ENCODE measurements around the gene FYN. TPM values are rescaled to one million over a fixed set of nuclear protein-coding genes. Genes with fewer than 3 reads are reported as not detected.

The FYN gene
- total RNA-seq, 1 donor from 2014 or later, result 525 TPM

DNA sequence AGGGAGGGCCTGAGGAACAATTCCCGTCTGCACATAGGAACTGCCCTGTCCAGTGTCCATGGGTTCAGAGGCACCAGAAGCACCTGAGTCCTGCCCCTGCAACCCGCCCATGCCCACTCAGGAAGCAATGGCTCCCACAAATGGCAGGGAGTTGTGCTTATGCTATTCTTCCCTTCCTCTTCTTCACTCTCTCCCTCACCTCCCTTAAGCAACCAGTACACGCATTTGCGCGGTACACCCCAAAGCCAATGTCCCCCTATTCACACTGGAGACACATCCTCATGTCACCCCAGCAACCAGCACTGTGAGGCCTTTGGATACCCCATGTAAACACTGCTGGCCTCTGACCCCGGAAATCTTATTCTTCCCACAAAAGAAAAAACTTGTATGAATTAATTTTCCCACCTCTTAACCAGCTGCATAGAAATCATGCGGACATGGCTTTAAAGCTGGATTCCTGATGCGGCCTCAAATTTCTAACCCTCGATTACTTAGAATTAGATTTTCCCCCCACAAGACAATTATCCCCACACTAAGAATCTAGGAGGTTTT lies 30.9 kb downstream of the FYN start:
- Mint-ChIP-seq H3K36me3 (ENCODE audit: unreplicated experiment) (no peaks in the 10 kb centered on the region), H3K27ac (ENCODE audit: unreplicated experiment) (no peak overlapping the region), H3K4me3 (ENCODE audit: unreplicated experiment) (no peak overlapping the region), H3K4me1 (ENCODE audit: low read depth, unreplicated experiment) (peaks cover 48% of the 10 kb centered on the region), H3K9me3 (ENCODE audit: unreplicated experiment) (peaks cover under 1% of the 10 kb centered on the region), H3K27me3 (ENCODE audit: unreplicated experiment) (peaks cover 6% of the 10 kb centered on the region)
- TF ChIP-seq, protein P1, sequence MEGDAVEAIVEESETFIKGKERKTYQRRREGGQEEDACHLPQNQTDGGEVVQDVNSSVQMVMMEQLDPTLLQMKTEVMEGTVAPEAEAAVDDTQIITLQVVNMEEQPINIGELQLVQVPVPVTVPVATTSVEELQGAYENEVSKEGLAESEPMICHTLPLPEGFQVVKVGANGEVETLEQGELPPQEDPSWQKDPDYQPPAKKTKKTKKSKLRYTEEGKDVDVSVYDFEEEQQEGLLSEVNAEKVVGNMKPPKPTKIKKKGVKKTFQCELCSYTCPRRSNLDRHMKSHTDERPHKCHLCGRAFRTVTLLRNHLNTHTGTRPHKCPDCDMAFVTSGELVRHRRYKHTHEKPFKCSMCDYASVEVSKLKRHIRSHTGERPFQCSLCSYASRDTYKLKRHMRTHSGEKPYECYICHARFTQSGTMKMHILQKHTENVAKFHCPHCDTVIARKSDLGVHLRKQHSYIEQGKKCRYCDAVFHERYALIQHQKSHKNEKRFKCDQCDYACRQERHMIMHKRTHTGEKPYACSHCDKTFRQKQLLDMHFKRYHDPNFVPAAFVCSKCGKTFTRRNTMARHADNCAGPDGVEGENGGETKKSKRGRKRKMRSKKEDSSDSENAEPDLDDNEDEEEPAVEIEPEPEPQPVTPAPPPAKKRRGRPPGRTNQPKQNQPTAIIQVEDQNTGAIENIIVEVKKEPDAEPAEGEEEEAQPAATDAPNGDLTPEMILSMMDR (IDR thresholded peaks at IDR 0.05; ENCODE audit: partially characterized antibody, unreplicated experiment), result no peak
- DNase-seq, result no peak

DNA sequence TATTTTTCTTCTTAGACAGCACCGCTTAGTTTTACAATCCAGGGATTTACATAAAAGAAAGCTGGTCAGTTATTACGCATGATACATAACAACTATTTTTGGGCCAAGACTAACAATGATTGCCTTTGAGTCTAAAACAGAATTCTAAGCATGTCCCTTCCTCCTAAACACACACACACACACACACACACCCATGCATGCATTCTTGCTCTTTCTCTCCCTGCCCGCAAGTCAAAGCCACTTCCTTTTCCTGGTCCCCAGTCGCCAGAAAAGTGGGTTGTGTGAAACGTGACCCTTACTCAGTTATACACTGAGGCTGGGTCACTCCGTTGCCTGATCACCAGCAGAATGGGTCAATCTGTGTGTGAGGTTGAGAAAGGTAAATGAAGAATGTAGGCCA lies 31.4 kb downstream of the FYN start:
- DNase-seq, result no peak
- Mint-ChIP-seq H3K36me3 (ENCODE audit: unreplicated experiment) (no peaks in the 10 kb centered on the region), H3K4me1 (ENCODE audit: low read depth, unreplicated experiment) (peaks cover 43% of the 10 kb centered on the region), H3K4me3 (ENCODE audit: unreplicated experiment) (no peak overlapping the region), H3K27ac (ENCODE audit: unreplicated experiment) (no peak overlapping the region), H3K9me3 (ENCODE audit: unreplicated experiment) (no peaks in the 10 kb centered on the region), H3K27me3 (ENCODE audit: unreplicated experiment) (peaks cover 6% of the 10 kb centered on the region)
- TF ChIP-seq, protein P1 (IDR thresholded peaks at IDR 0.05; ENCODE audit: partially characterized antibody, unreplicated experiment), result no peak

DNA sequence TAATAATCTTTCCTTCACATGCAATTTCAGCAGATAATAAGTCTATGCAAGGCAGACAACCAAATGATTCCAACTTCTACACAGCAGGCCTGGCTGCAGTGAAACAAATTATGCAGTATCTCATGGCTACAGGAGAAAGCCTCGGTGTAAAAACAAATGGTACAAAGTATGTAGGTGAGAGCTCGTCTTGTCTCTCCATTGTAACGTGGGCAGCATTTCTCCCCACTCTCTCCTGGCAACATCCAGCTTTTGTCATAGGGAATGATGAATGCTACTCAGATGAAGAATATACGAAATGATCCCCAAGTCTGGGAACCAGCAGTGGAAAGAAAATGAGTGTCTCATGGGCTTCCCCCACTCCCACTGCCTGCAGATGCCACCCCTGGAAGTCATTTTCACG lies 32.4 kb downstream of the FYN start:
- peaks cover 32% of the 10 kb centered on the region for H3K4me1 Mint-ChIP-seq (ENCODE audit: low read depth, unreplicated experiment)
- no peaks in the 10 kb centered on the region for H3K36me3 Mint-ChIP-seq (ENCODE audit: unreplicated experiment)
- H3K4me3 Mint-ChIP-seq (ENCODE audit: unreplicated experiment), result no peak overlapping the region
- TF ChIP-seq, protein P1 (IDR thresholded peaks at IDR 0.05; ENCODE audit: partially characterized antibody, unreplicated experiment), result no peak
- no peak for DNase-seq
- no peak overlapping the region for H3K27ac Mint-ChIP-seq (ENCODE audit: unreplicated experiment)
- H3K27me3 Mint-ChIP-seq (ENCODE audit: unreplicated experiment), result peaks cover 6% of the 10 kb centered on the region
- peaks cover 2% of the 10 kb centered on the region for H3K9me3 Mint-ChIP-seq (ENCODE audit: unreplicated experiment)

DNA sequence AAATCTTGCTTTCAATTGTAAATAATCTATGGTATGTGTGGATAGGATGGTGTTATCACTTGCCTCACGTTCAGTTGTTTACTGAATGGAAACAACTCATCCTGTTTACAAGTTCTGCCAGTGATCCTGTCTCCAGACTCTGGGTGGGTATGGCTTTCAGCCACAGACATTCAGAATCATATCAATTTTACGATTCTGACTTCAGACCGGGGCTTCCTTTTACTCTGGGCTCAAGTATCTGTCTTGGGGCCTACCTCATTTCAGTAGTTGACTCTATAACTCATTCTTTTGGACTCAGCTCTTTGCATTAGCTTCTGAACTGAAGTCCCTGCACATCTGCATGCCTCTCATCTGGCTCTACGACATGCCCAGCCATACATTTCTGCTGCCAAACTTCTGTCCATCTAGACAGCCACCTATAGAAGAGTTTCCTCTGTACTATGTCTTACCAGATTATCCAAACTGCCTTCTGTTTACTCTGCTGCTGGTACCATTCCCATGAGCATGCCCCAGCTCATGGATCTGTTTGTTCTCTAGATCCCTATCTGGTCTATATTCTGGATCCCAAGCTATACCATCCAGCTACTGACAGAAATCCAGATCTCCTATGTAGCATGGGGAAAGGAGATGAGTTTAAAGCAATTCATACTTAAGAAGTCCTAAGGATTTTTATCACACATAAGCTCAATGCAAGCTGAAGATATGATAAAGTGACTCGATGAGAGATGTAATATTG lies 34.3 kb downstream of the FYN start:
- no peak for DNase-seq
- Mint-ChIP-seq H3K4me1 (ENCODE audit: low read depth, unreplicated experiment) (peaks cover 27% of the 10 kb centered on the region), H3K27me3 (ENCODE audit: unreplicated experiment) (peaks cover 11% of the 10 kb centered on the region), H3K4me3 (ENCODE audit: unreplicated experiment) (no peak overlapping the region), H3K36me3 (ENCODE audit: unreplicated experiment) (no peaks in the 10 kb centered on the region), H3K27ac (ENCODE audit: unreplicated experiment) (peak overlapping the region; percentile 10), H3K9me3 (ENCODE audit: unreplicated experiment) (peaks cover 2% of the 10 kb centered on the region)
- TF ChIP-seq, protein P1 (IDR thresholded peaks at IDR 0.05; ENCODE audit: partially characterized antibody, unreplicated experiment), result no peak
